Skeletal muscle cell (primary cell): ENCODE results near the gene CYLD.

Source experiments
- DNase-seq: peaks from one replicate; pipeline ENCODE4 v3.0.0-alpha.2; 2010; ENCODE audit warnings: low read depth
- H3K4me3 ChIP-seq: 2 replicates; pipeline ENCODE4 v1.5.1; 2011; ENCODE audit warnings: low read depth, mild to moderate bottlenecking, control low read depth, low read length, moderate library complexity

The CYLD gene

DNA sequence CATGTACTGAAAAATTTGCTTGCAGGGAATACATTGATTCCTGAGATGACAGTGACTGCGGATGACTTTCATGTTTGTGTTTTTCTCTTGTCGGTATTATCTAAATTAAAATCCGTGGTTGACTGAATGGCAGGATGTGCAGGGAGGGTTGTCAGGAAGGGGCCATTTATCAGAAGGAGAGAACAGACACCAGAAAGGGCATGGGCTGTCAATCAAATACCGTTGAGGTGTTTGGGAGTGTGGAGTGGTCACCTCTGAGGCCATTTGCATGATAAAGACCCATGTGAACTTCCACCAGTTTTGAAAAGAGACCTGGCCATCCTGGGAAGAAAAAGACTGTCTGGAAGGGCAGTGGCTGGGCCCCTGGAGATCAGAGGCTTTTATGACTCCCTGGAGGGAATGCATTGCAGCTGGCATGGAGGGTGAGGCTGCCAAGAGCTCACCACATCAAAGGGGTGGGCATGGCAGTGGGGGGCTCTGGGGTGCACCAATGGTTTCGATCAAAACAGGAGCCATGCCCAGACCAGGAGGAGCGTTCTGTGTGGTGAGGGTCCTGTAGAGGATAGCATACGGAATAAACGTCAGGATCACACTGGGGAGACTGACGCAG lies 67.1 kb downstream of the CYLD start:
- no peak for DNase-seq
- H3K4me3 ChIP-seq: no peak overlapping the region

DNA sequence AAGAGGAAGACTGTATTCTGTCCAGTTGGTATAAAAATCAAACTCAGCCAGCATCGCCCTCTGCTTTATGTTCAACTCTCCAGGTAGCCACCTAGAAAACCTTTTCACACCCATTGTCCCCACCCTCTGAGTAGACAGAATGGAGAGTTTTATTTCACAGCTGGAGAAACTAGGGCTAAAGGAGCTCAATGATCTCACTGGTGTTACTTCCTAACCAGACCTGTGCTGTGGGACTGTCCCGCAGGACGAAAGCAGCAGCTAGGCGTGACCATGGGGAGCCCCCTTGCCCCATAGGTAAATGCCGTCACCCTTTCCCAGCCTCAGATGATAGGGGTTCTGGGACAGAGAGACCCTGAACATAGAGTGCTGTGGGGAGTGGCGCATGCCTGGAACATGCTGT lies 67.7 kb downstream of the CYLD start:
- no peak overlapping the region for H3K4me3 ChIP-seq
- DNase-seq: no peak

DNA sequence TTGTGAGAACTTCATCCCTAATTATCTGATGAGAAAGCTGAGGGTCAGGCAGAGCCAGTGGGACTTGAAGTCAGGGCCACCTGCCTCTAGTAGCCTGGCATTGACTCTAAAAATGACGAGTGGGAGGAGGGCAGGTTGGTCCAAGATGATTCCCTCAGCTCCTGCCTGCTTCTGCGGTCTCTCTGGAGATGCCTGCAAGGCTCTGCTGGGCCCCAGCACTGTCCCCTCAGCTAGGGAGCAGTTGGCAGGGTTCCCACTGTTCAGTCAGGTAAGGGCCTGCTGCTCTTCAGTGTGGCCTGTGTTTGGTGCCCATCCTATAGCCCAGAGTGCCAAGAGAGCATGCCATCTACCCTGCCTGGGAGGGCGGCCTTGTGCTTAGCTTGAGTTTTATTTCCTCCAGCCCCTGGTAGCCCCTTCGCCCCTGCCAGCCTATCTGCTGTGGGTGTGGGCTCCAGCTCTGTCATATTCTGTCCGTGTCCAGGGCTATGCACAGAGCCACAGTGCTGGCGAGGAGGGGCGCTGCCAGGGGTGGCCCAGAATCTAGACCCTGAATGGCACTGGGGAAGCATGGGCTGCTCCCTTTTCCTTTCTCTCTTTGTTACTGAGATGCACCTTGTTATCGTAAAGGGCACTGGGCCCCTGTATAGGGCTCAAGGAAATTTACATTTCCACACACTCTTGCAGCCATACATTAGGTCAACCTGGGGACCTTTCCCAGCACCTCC lies 68.5 kb downstream of the CYLD start:
- DNase-seq: no peak
- H3K4me3 ChIP-seq: no peak overlapping the region

DNA sequence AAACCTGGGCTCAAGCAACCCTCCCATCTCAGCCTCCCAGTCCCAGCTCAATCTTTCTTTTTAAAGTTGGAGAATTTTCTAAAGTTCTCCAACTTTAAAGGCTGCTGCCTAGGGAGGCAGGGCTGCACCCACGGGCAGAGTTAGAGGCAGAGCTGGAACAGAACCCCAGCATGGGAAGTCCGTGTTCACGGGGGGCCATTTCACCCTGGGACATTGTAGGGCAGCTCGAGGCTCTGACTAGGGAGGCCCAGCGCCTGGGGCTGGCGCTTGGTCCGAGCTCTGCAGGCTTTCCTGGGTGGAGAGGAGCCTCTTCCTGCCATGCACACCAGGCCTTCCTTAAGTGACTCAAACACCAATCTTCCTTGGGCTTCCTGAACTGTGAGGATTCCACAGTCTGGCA lies 70.2 kb downstream of the CYLD start:
- DNase-seq: no peak
- no peak overlapping the region for H3K4me3 ChIP-seq

DNA sequence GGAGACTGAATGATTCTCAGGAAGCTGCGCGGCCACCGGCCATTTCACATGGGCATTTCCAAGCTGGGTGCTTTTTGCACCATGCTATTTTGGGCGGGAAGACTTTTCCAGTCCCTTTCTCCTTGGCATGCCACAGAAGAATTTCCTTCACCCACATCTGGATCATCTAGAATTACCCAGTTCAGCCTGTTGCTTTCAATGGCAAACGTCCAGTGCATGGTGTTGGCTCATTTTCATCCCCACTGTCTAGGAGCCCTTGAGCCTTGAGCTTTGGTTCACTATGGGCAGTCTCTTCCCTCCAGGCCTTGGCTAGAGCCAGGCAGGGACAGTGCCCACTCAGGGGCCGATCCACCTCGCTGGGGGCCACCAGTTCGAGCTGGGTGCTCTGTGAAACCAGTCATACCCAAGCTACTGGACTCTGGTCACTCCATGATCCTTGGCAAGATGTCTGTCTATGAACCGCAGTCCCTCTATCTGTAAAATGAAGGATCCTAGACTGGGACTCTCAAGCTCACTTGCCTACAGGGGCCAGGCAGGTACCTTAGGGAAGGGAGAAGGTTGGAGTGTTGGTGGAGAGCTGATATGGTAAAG lies 71.1 kb downstream of the CYLD start:
- DNase-seq: no peak

DNA sequence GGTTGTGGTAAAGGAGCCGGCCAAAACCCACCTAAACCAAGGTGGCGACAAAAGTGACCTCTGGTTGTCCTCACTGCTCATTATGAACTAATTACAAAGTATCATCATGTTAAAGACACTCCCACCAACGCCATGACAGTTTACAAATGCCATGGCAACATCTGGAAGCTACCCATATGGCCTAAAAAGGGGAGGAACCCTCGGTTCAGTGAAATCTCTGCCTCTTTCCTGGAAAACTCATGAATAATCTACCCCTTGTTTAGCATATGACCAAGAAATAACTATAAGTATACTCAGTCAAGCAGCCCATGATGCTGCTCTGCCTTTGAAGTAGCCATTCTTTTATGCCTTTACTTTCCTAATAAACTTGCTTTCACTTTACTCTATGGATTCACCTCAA lies 72.2 kb downstream of the CYLD start:
- H3K4me3 ChIP-seq: no peak overlapping the region

More for the DNA sequence above, 71.1 kb downstream of the CYLD start:
- no peak overlapping the region for H3K4me3 ChIP-seq

DNA sequence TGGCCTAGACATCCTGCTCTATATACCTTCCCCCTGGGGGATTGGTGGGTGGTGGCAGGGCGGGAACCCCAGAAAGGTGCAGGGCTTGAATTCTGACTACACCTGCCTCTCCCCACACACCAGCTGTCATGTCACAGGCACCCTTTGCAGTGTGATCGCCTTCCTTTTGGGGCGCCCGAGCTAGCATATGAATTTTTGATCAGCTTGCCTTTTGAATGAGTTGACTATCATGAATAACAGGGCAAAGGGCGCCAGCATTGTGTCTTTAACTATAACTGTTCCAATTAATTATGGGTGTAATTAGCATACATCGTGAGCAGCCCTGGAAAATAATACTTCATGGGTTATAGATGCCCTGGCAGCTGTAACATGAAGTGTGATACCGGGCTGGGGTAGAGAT lies 72.7 kb downstream of the CYLD start:
- DNase-seq: no peak

More for the DNA sequence above, 72.2 kb downstream of the CYLD start:
- DNase-seq: no peak

DNA sequence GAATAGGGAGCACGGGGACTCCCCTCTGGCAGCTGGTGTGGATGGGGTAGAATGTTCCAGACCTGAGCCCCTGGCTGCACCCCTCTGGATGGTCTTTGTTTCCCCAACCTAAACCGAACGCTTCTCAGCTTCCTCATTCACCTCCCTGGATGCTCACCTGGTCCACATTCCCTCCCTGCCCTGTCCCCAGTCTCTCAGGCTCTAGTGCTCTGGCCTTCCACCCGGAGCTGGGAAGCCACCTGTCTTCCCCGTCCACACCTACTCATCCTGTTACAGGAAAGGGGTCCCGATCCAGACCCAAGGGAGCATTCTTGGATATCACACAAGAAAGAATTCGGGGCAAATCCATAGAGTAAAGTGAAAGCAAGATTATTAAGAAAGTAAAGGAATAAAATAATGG lies 73.5 kb downstream of the CYLD start:
- DNase-seq: no peak

More for the DNA sequence above, 72.7 kb downstream of the CYLD start:
- H3K4me3 ChIP-seq: no peak overlapping the region

DNA sequence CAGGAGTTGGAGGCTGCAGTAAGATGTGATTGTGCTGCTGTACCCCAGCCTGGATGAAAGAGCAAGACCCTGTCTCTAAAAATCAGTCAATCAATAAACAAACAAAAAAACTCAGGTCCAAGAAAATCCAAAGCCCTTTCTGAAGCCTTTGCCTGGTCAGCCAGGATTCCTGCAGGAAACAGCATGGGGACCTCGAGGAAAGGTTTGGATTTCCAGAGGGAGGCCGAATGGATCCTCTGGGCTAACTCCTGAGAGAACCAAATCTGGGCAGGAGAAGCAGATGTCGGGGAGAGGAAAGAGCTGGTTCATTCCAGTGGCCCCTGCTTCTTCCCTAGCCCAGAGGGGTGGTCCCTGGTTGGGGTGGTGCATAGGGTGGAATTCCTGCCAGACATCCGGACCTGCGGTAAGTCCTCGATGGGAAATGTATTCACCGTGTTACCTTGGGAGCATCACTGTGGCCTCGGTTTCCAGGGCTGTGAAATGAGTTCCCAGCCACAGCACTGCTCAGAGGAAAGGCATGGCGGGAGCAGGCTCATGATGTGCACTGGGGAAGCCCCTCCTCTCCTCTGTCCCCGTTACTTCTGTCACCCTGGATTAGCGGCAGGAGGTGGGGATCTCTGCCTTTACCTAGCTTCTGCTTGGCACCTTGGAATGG lies 75.1 kb downstream of the CYLD start:
- no peak for DNase-seq

More for the DNA sequence above, 73.5 kb downstream of the CYLD start:
- no peak overlapping the region for H3K4me3 ChIP-seq

DNA sequence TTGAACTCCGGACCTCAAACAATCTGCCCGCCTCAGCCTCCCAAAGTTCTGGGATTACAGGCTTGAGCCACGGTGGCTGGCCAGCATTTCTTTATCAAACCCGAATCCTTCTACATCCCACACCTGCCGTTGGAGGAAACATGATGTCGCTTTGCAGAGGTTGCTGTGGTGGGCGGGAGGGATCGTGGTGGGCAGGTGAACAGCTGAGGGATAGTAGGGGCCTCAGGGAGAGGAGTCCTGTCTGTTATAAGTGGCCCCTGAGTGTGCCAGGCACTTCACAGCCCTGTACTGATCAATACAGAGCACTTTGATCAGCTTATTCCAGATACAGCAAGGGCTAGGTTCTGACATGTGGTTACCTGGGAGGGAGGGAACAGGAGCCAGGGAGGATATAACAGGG lies 76.5 kb downstream of the CYLD start:
- H3K4me3 ChIP-seq: no peak overlapping the region
- DNase-seq: no peak

More for the DNA sequence above, 75.1 kb downstream of the CYLD start:
- no peak overlapping the region for H3K4me3 ChIP-seq

DNA sequence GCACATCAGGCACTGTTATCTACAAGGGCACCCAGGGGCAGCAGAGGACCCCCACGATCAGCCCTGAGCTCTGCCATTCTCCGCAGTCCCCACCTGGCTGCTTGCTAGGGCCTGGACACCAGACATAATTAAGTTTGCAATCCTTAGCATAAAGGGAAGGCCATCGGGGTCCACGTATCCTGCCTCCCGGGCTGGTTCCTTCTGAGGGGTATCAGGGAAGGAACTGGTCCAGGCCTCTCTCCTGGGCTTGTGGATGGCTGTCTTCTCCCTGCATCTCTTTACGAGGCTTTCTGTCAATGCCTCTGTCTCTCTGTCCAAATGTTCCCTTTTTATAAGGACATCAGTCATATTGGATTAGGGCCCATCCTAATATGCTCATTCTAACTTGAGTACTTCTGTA lies 77.8 kb downstream of the CYLD start:
- DNase-seq: no peak
- H3K4me3 ChIP-seq: no peak overlapping the region

DNA sequence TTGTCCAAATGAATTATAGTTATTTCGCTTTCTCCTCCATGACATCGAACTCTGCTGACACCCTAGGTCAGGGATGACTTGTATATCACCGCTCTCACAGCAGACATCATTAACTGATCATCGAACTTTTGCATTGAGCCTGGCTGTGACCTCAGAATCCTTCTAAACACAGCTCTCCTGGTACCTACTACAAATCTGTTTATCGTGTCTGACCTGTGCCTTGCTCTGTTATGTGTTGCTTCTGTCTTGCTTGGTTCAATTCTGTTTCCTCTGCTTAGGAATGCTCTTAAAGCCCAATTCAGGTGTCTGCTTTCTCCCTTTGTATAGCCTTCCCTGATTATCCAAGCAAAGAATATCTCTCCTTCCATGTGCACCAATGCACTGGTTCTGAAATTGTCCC lies 78.3 kb downstream of the CYLD start:
- no peak for DNase-seq
- H3K4me3 ChIP-seq: no peak overlapping the region

DNA sequence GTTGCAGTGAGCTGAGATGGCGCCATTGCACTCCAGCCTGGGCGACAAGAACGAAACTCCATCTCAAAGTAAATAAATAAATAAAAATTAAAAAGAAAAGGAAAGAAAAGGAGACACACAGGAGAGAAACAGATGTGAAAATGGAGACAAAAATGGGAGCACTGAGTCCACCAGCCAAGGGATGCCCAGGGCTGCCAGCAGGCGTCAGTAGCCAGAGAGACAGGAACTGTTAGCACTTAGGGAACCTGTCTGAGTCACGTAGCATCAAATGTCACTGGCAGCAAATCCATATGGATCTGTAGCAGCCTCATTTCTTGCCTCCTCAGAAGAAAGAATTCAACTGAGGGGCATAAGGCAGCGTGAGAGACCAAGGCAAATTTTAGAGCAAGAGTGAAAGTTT lies 79.7 kb downstream of the CYLD start:
- no peak overlapping the region for H3K4me3 ChIP-seq
- no peak for DNase-seq

DNA sequence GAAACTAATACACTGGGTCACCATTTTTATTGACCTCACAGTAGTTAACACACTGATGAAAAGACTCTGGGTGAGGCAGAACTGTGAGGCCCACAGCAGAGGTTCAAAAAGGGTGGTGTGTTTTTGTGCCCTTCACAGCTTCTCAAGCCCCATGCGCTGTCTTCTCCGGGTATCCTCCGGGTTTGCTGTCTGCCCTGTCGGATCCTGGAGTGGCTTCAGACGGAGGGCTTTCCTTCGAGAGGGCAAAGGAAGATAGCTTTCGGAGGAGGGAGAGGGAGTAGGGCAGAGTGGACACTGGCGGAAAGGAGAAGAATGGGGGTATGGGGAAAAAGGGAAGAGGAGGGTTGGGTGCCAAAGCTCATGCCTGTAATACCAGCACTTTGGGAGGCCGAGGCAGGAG lies 80.8 kb downstream of the CYLD start:
- no peak overlapping the region for H3K4me3 ChIP-seq
- DNase-seq: no peak

DNA sequence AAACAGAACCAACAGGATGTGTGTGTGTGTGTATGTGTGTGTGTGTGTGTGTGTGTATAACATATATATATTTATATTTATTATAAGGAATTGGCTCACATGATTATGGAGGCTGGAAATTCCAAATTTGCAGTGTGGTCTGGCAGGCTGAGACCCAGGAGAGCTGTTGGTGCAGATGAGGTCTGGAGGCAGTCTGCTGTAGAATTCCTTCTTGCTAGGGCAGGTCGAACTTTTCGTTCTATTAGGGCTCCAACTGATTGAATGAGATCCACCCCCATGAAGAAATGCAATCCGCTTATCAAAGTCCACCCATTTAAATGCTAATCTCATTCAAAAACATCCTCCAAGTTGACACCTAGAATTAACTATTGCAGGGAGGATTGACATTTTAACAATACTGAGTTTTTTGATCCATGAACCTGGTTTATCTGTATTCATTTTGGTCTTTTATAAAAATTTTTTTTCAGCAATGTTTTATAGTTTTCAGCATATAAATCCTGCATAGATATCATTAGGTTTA lies 85.0 kb downstream of the CYLD start:
- no peak overlapping the region for H3K4me3 ChIP-seq
- no peak for DNase-seq

DNA sequence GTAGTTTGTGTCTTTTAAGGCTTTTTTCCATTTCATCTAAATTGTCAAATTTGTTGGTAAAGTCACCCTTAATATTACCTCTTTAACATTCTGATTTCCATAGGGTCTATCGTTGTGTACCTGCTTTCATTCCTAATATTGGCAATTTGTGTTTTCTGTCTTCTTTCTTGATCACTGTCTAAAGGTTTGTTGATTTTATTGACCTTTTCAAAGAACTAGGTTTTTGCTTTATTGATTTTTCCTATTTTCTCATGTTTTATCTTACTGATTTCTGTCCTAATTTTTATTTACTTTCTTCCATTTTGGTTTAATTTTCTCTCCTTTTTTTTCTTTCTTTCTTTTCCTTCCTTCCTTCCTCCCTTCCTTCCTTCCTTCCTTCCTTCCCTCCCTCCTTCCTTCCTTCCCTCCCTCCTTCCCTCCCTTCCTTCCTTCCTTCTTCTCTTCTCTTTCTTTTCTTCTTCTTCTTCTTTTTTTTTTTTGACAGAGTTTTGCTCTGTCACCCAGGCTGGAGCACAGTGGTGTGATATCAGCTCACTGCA lies 86.3 kb downstream of the CYLD start:
- DNase-seq: no peak
- H3K4me3 ChIP-seq: no peak overlapping the region

DNA sequence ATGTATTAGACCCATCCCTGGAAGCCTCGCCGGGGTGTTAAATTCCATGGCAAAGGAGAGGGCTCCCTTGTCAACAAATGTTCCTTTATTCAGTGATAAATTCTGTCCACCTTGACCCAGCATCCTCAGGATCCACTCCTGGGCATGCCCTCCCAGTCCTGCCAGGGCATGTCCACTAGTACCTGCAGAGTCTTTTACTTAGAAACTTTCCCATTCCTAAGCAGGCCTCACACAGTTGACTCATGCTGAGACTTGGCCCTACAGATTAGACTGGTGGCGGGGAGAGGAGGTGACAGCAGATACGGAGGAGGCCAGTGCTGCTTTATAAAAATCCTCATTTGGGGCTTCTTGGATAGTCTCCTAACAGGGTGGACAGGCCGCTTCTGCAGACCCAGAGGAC lies 88.8 kb downstream of the CYLD start:
- H3K4me3 ChIP-seq: no peak overlapping the region
- DNase-seq: no peak

DNA sequence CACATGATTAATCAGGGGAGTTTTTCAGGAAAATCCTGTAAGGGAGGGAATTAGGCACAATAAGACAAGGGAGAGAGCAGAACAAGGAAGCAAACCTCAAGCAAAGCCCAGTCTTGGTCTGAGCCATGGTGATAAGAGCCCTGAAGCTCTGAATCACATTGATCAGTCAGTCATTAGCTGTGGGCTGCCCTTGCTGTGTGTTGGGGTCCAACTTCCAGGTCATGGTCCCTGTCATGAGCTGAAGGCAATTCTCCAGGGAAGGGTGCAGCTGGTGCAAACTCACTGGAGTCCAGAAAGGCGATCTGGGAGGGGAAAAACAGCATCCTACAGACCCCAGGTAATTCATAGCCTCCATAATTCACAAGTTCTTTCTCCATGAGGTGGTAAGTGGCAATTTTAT lies 89.9 kb downstream of the CYLD start:
- no peak overlapping the region for H3K4me3 ChIP-seq
- DNase-seq: no peak

DNA sequence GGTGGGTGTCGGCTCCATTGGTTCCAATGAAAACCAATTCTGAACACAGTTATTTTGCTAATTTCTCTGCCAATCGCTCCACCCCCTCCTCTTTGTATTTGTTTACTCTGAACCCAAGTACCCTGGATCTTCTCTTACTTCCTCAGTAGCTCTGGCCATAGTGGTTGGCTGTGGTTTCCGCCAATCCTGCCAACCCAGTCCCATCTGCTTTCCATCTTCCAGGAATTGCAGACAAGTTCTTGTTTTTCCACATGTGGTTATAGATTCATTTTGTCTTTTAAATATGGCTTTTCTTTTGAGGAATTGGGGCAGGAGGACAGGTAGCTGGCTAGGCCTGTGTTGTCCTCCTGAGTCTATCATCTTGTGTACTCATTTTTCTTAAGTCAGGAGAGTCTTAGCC lies 92.0 kb downstream of the CYLD start:
- H3K4me3 ChIP-seq: no peak overlapping the region
- no peak for DNase-seq

DNA sequence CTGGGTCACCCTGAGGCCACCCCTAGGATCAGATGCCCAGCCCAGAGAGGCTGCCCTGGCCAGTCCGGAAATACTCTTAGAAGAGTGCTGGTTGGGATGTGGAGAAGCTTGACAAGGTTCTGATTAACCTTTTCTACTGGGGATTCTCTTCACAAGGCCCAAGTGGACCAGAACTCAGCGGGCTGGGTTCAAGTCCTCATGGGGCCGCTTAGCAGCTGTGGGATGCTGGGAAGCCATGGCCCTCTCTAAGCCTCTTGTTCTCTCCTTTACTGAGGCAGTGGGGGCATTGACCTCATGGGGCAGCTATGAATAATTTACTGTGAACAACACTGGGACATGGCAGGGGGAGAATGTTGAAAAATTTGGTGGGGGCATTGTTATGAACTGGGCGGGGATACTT lies 92.8 kb downstream of the CYLD start:
- no peak overlapping the region for H3K4me3 ChIP-seq
- no peak for DNase-seq
